Panc1 (cell line): ENCODE results near the gene RETREG1. TPM values are rescaled to one million over a fixed set of nuclear protein-coding genes. Genes with fewer than 3 reads are reported as not detected.

ENCODE experiments used
- ATAC-seq: fragments of 200-7000 bp; cut with Tn5 transposase; 2 replicates; pipeline ENCODE4 v1.9.1; 2020; ENCODE audit warnings: mild to moderate bottlenecking, moderate library complexity
- BruUV-seq: library from RNA; stranded (reverse); fragments of 400-500 nt; replicated peaks from 2 replicates; lab custom pipeline; 2021; lab: Mats Ljungman, UMichigan
- CTCF ChIA-PET: fragments of 300-600 bp; sonication (Branson Sonifier 250); formaldehyde crosslinking; loops from one replicate; lab custom pipeline; 2022; ENCODE audit warnings: antibody characterized with exemption; lab: Charles Lee
- POLR2A ChIA-PET: fragments of 300-600 bp; sonication (Branson Sonifier 250); formaldehyde crosslinking; loops from one replicate; lab custom pipeline; 2022; ENCODE audit warnings: antibody characterized with exemption; lab: Charles Lee
- DNase-seq: peaks from one replicate; pipeline ENCODE4 v3.0.0-alpha.2; 2010; ENCODE audit warnings: low read depth, low spot score
- H3K27ac ChIP-seq: 2 replicates; pipeline ENCODE4 v1.5.1; 2011; ENCODE audit warnings: mild to moderate bottlenecking, low read length, inconsistent platforms
- H3K27me3 ChIP-seq: fragments of 200-500 bp; sonication (Bioruptor generic); 2 replicates; pipeline ENCODE4 v1.6.0; 2014; ENCODE audit warnings: low read length, inconsistent platforms; ENCODE audit not compliant: control insufficient read depth, insufficient read depth
- H3K36me3 ChIP-seq: fragments of 200-500 bp; sonication (Bioruptor generic); 2 replicates; pipeline ENCODE4 v1.5.1; 2014; ENCODE audit warnings: inconsistent platforms, mild to moderate bottlenecking, low read length, moderate library complexity; ENCODE audit not compliant: control insufficient read depth, insufficient read depth
- H3K4me1 ChIP-seq: 2 replicates; pipeline ENCODE4 v1.5.1; 2011; ENCODE audit warnings: inconsistent platforms, mild to moderate bottlenecking, low read length, moderate library complexity; ENCODE audit not compliant: control insufficient read depth, insufficient read depth
- H3K4me3 ChIP-seq, 2 experiments: 2 replicates each; pipeline ENCODE4 v1.5.1; 2011 to 2012; ENCODE audit warnings: low read depth in 2 of 2, low read length in 2 of 2, mild to moderate bottlenecking in 2 of 2, inconsistent platforms in 1 of 2, moderate library complexity in 1 of 2
- H3K9me3 ChIP-seq: fragments of 200-500 bp; sonication (Bioruptor generic); 2 replicates; pipeline ENCODE4 v1.5.1; 2014; ENCODE audit warnings: low read depth, mild to moderate bottlenecking, inconsistent platforms, low read length, moderate library complexity; ENCODE audit not compliant: control insufficient read depth, insufficient read depth
- POLR2AphosphoS5 ChIP-seq: IDR thresholded peaks from 2 replicates; pipeline ENCODE4 v1.6.1; 2012; ENCODE audit warnings: mild to moderate bottlenecking, low read depth, low read length, moderate library complexity
- SIN3A ChIP-seq: IDR thresholded peaks from 2 replicates; pipeline ENCODE4 v1.6.1; 2012; ENCODE audit warnings: low read depth, mild to moderate bottlenecking, low read length, moderate library complexity, borderline replicate concordance; ENCODE audit not compliant: insufficient read depth
- TCF7L2 ChIP-seq: IDR thresholded peaks from 2 replicates; pipeline ENCODE4 v1.6.1; 2011; ENCODE audit warnings: mild to moderate bottlenecking, low read depth, low read length, inconsistent platforms
- in situ Hi-C: cut with HindIII; loops from 2 replicates; pipeline ENCODE4 v1.10.0; 2016; ENCODE audit warnings: low sequenced_read_pairs, low pct_unique_long_range_greater_than_20kb
- intact Hi-C: fragments of 100-400 bp; cut with micrococcal nuclease; formaldehyde crosslinking; loops from one replicate; pipeline ENCODE4 v1.10.0; 2022; ENCODE audit not compliant: unreplicated experiment
- total RNA-seq: library from RNA; stranded (reverse); gene quantifications from one replicate; pipeline ENCODE4 v1.2.1, GENCODE V29; 2021; ENCODE audit not compliant: unreplicated experiment
- TF ChIP-seq, protein P1 (sequence below), 2 experiments: IDR thresholded peaks; 2 replicates each; pipeline ENCODE4 v1.6.1; 2011 to 2012; ENCODE audit warnings: low read depth in 2 of 2, control low read depth in 1 of 2, low read length in 1 of 2, mild to moderate bottlenecking in 1 of 2, moderate library complexity in 1 of 2; ENCODE audit not compliant: insufficient read depth in 1 of 2
- TF ChIP-seq, protein P2 (sequence below): fragments of 450-650 bp; IDR thresholded peaks from 2 replicates; pipeline ENCODE4 v1.5.1; 2017; ENCODE audit warnings: mild to moderate bottlenecking

RETREG1 gene
- total RNA-seq, 1 experiment from 2014 or later: 0.74 TPM

DNA sequence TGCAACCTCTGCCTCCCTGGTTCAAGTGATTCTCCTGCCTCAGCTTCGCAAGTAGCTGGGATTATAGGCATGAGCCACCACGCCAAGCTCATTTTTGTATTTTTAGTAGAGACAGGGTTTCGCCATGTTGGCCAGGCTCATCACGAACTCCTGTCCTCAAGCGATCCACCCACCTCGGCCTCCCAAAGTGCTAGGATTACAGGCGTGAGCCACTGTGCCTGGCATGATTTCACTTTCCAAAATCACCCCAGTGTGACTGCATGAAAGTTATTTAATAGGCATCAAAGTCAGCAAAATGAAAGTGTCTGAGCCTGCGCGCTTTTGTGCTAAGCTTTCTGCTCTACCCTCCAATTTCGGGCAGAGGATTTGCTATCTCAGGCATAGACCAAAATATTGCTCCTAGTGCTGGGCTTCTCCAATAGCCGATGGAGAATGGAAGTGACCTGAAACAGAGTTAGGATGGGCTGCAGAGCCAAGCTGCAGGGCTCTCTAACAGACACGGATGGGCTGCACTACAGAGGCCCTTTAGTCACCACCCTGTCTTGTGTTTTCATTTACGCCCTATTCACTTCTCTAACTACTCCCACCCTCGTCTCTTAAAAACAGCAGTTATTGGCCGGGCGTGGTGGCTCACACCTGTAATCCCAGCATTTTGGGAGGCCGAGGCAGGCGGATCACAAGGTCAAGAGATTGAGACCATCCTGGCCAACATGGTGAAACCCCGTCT, 44.3 kb downstream of the RETREG1 start:
- no peaks in the 10 kb centered on the region for H3K27me3 ChIP-seq
- no peaks in the 10 kb centered on the region for H3K36me3 ChIP-seq
- BruUV-seq: no TSS peak
- H3K4me1 ChIP-seq: peaks cover 3% of the 10 kb centered on the region; the same call in 1 of the 2 replicates
- no peak overlapping the region for H3K4me3 ChIP-seq
- ATAC-seq: no peak
- intact Hi-C loops (no loop called here), in situ Hi-C loops (no loop called here)
- H3K27ac ChIP-seq: no peak overlapping the region
- DNase-seq: no peak
- no peaks in the 10 kb centered on the region for H3K9me3 ChIP-seq
- CTCF ChIA-PET: no interaction called here
- TF ChIP-seq, protein P1, sequence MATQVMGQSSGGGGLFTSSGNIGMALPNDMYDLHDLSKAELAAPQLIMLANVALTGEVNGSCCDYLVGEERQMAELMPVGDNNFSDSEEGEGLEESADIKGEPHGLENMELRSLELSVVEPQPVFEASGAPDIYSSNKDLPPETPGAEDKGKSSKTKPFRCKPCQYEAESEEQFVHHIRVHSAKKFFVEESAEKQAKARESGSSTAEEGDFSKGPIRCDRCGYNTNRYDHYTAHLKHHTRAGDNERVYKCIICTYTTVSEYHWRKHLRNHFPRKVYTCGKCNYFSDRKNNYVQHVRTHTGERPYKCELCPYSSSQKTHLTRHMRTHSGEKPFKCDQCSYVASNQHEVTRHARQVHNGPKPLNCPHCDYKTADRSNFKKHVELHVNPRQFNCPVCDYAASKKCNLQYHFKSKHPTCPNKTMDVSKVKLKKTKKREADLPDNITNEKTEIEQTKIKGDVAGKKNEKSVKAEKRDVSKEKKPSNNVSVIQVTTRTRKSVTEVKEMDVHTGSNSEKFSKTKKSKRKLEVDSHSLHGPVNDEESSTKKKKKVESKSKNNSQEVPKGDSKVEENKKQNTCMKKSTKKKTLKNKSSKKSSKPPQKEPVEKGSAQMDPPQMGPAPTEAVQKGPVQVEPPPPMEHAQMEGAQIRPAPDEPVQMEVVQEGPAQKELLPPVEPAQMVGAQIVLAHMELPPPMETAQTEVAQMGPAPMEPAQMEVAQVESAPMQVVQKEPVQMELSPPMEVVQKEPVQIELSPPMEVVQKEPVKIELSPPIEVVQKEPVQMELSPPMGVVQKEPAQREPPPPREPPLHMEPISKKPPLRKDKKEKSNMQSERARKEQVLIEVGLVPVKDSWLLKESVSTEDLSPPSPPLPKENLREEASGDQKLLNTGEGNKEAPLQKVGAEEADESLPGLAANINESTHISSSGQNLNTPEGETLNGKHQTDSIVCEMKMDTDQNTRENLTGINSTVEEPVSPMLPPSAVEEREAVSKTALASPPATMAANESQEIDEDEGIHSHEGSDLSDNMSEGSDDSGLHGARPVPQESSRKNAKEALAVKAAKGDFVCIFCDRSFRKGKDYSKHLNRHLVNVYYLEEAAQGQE (IDR thresholded peaks at IDR 0.05; ENCODE audit: insufficient read depth in 1 of 2, low read depth in 2 of 2, low read length in 1 of 2): no peak
- TF ChIP-seq POLR2AphosphoS5 (no peak), TCF7L2 (no peak), SIN3A (no peak)
- TF ChIP-seq, protein P2, sequence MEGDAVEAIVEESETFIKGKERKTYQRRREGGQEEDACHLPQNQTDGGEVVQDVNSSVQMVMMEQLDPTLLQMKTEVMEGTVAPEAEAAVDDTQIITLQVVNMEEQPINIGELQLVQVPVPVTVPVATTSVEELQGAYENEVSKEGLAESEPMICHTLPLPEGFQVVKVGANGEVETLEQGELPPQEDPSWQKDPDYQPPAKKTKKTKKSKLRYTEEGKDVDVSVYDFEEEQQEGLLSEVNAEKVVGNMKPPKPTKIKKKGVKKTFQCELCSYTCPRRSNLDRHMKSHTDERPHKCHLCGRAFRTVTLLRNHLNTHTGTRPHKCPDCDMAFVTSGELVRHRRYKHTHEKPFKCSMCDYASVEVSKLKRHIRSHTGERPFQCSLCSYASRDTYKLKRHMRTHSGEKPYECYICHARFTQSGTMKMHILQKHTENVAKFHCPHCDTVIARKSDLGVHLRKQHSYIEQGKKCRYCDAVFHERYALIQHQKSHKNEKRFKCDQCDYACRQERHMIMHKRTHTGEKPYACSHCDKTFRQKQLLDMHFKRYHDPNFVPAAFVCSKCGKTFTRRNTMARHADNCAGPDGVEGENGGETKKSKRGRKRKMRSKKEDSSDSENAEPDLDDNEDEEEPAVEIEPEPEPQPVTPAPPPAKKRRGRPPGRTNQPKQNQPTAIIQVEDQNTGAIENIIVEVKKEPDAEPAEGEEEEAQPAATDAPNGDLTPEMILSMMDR: no peak
- POLR2A ChIA-PET: no interaction called here

DNA sequence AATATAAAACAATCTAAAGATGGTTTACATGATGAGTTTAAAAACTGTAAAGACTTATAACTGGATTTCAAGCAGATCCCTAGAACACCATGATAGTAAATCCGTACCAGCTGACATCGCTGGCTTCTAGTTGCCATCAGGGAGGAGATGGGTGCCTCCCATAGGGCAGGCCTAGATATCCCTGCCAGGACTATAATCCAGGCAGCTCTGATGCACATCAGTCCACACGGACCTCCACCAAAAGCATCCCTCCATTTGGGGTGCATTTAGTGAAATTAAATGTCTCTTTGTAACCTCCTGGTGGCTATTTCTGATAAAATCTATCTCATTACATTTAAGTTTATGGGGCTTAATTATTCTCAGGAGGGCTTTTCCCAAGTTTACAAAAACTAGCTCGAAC, 45.8 kb downstream of the RETREG1 start:
- TF ChIP-seq SIN3A (no peak), POLR2AphosphoS5 (no peak), TCF7L2 (no peak)
- TF ChIP-seq, protein P2: no peak
- TF ChIP-seq, protein P1 (IDR thresholded peaks at IDR 0.05; ENCODE audit: insufficient read depth in 1 of 2, low read depth in 2 of 2, low read length in 1 of 2): no peak
- ChIA-PET CTCF (no interaction called here), POLR2A (interaction anchor here (0.6 kb wide), 1 partner anchor 571 kb away, joined by 7 read pairs; no protein-coding TSS in a partner anchor)

More for the DNA sequence above, 45.8 kb downstream of the RETREG1 start:
- H3K9me3 ChIP-seq: no peaks in the 10 kb centered on the region
- no peaks in the 10 kb centered on the region for H3K36me3 ChIP-seq
- in situ Hi-C loops: no loop called here
- peaks cover 3% of the 10 kb centered on the region; the same call in 1 of the 2 replicates for H3K27me3 ChIP-seq
- no peak for ATAC-seq
- no peak overlapping the region for H3K27ac ChIP-seq
- no peak overlapping the region for H3K4me3 ChIP-seq
- DNase-seq: no peak
- BruUV-seq: no TSS peak
- intact Hi-C loops: no loop called here
- H3K4me1 ChIP-seq: peaks cover 3% of the 10 kb centered on the region; the same call in 1 of the 2 replicates
